ENCODE results near the gene SEMA5A. TPM values are rescaled to one million over a fixed set of nuclear protein-coding genes. Genes with fewer than 3 reads are reported as not detected.

The SEMA5A gene
- total RNA-seq, 3 donors from 2014 or later: 3.0 to 35.4 (median 25.9) TPM

- no peak overlapping the region for H3K27ac ChIP-seq
- intact Hi-C loops (cut with DNase I; ENCODE audit: low total_unique reads): no loop called here
- TF ChIP-seq POLR2AphosphoS5 (IDR thresholded peaks at IDR 0.05) (no peak), CTCF (IDR thresholded peaks at IDR 0.05) (no peak), POLR2A (IDR thresholded peaks at IDR 0.05) (no peak)
- H3K27me3 ChIP-seq: no peaks in the 10 kb centered on the region
- H3K4me1 ChIP-seq: no peaks in the 10 kb centered on the region
- no peak overlapping the region for H3K4me3 ChIP-seq
- no peaks in the 10 kb centered on the region for H3K36me3 ChIP-seq
- no peak for DNase-seq (ENCODE audit: low spot score in 2 of 2)
- H3K9me3 ChIP-seq: no peaks in the 10 kb centered on the region
Measured at GRCh38 chr5:9066349-9066748, 479.5 kb downstream of the SEMA5A start.

GRCh38 chr5:9063615-9064245 is 482.1 kb downstream of the SEMA5A start:
- Histone ChIP-seq H3K27ac (no peak overlapping the region), H3K4me1 (no peaks in the 10 kb centered on the region), H3K27me3 (no peaks in the 10 kb centered on the region), H3K4me3 (no peak overlapping the region), H3K9me3 (no peaks in the 10 kb centered on the region), H3K36me3 (no peaks in the 10 kb centered on the region)
- intact Hi-C loops (cut with DNase I; ENCODE audit: low total_unique reads): no loop called here
- DNase-seq (ENCODE audit: low spot score in 2 of 2): no peak
- TF ChIP-seq POLR2AphosphoS5 (IDR thresholded peaks at IDR 0.05) (no peak), POLR2A (IDR thresholded peaks at IDR 0.05) (no peak), CTCF (IDR thresholded peaks at IDR 0.05) (no peak)

GRCh38 chr5:9062873-9063272 is 483.0 kb downstream of the SEMA5A start:
- intact Hi-C loops (cut with DNase I; ENCODE audit: low total_unique reads): no loop called here
- TF ChIP-seq POLR2AphosphoS5 (IDR thresholded peaks at IDR 0.05) (no peak), CTCF (IDR thresholded peaks at IDR 0.05) (no peak), POLR2A (IDR thresholded peaks at IDR 0.05) (no peak)
- Histone ChIP-seq H3K4me3 (no peak overlapping the region), H3K27me3 (no peaks in the 10 kb centered on the region), H3K9me3 (no peaks in the 10 kb centered on the region), H3K4me1 (no peaks in the 10 kb centered on the region), H3K36me3 (no peaks in the 10 kb centered on the region), H3K27ac (no peak overlapping the region)
- no peak for DNase-seq (ENCODE audit: low spot score in 2 of 2)

- no peaks in the 10 kb centered on the region for H3K4me1 ChIP-seq
- intact Hi-C loops (cut with DNase I; ENCODE audit: low total_unique reads): no loop called here
- no peaks in the 10 kb centered on the region for H3K27me3 ChIP-seq
- no peak overlapping the region for H3K4me3 ChIP-seq
- DNase-seq (ENCODE audit: low spot score in 2 of 2): no peak
- H3K9me3 ChIP-seq: no peaks in the 10 kb centered on the region
- no peaks in the 10 kb centered on the region for H3K36me3 ChIP-seq
- TF ChIP-seq POLR2A (IDR thresholded peaks at IDR 0.05): no peak
- TF ChIP-seq CTCF (IDR thresholded peaks at IDR 0.05): no peak
- TF ChIP-seq POLR2AphosphoS5 (IDR thresholded peaks at IDR 0.05): peak in 1 of 3 donors; percentile 29
- H3K27ac ChIP-seq: no peak overlapping the region
Measured at GRCh38 chr5:9059920-9060691, 485.8 kb downstream of the SEMA5A start.

GRCh38 chr5:9058666-9059065 is 487.2 kb downstream of the SEMA5A start:
- Histone ChIP-seq H3K9me3 (no peaks in the 10 kb centered on the region), H3K36me3 (no peaks in the 10 kb centered on the region), H3K27ac (no peak overlapping the region), H3K4me3 (no peak overlapping the region), H3K27me3 (no peaks in the 10 kb centered on the region), H3K4me1 (no peaks in the 10 kb centered on the region)
- DNase-seq (ENCODE audit: low spot score in 2 of 2): no peak
- intact Hi-C loops (cut with DNase I; ENCODE audit: low total_unique reads): no loop called here
- TF ChIP-seq CTCF (IDR thresholded peaks at IDR 0.05) (no peak), POLR2A (IDR thresholded peaks at IDR 0.05) (no peak), POLR2AphosphoS5 (IDR thresholded peaks at IDR 0.05) (no peak)

Measured in breast epithelium (tissue), 4 donors.